Panc1 (cell line): ENCODE measurements around the gene ZC3H8. TPM values are rescaled to one million over a fixed set of nuclear protein-coding genes. Genes with fewer than 3 reads are reported as not detected.
A peak's percentile ranks its signal among the peaks of the same experiment; 100 is the strongest.

Source experiments
- ATAC-seq: fragments of 200-7000 bp; cut with Tn5 transposase; 2 replicates; pipeline ENCODE4 v1.9.1; 2020; ENCODE audit warnings: mild to moderate bottlenecking, moderate library complexity
- BruUV-seq: library from RNA; stranded (reverse); fragments of 400-500 nt; replicated peaks from 2 replicates; lab custom pipeline; 2021; lab: Mats Ljungman, UMichigan
- CTCF ChIA-PET: fragments of 300-600 bp; sonication (Branson Sonifier 250); formaldehyde crosslinking; loops from one replicate; lab custom pipeline; 2022; ENCODE audit warnings: antibody characterized with exemption; lab: Charles Lee
- POLR2A ChIA-PET: fragments of 300-600 bp; sonication (Branson Sonifier 250); formaldehyde crosslinking; loops from one replicate; lab custom pipeline; 2022; ENCODE audit warnings: antibody characterized with exemption; lab: Charles Lee
- DNase-seq: peaks from one replicate; pipeline ENCODE4 v3.0.0-alpha.2; 2010; ENCODE audit warnings: low read depth, low spot score
- H3K27ac ChIP-seq: 2 replicates; pipeline ENCODE4 v1.5.1; 2011; ENCODE audit warnings: mild to moderate bottlenecking, low read length, inconsistent platforms
- H3K27me3 ChIP-seq: fragments of 200-500 bp; sonication (Bioruptor generic); 2 replicates; pipeline ENCODE4 v1.6.0; 2014; ENCODE audit warnings: low read length, inconsistent platforms; ENCODE audit not compliant: control insufficient read depth, insufficient read depth
- H3K36me3 ChIP-seq: fragments of 200-500 bp; sonication (Bioruptor generic); 2 replicates; pipeline ENCODE4 v1.5.1; 2014; ENCODE audit warnings: inconsistent platforms, mild to moderate bottlenecking, low read length, moderate library complexity; ENCODE audit not compliant: control insufficient read depth, insufficient read depth
- H3K4me1 ChIP-seq: 2 replicates; pipeline ENCODE4 v1.5.1; 2011; ENCODE audit warnings: inconsistent platforms, mild to moderate bottlenecking, low read length, moderate library complexity; ENCODE audit not compliant: control insufficient read depth, insufficient read depth
- H3K4me3 ChIP-seq, 2 experiments: 2 replicates each; pipeline ENCODE4 v1.5.1; 2011 to 2012; ENCODE audit warnings: low read depth in 2 of 2, low read length in 2 of 2, mild to moderate bottlenecking in 2 of 2, inconsistent platforms in 1 of 2, moderate library complexity in 1 of 2
- H3K9me3 ChIP-seq: fragments of 200-500 bp; sonication (Bioruptor generic); 2 replicates; pipeline ENCODE4 v1.5.1; 2014; ENCODE audit warnings: low read depth, mild to moderate bottlenecking, inconsistent platforms, low read length, moderate library complexity; ENCODE audit not compliant: control insufficient read depth, insufficient read depth
- POLR2AphosphoS5 ChIP-seq: IDR thresholded peaks from 2 replicates; pipeline ENCODE4 v1.6.1; 2012; ENCODE audit warnings: mild to moderate bottlenecking, low read depth, low read length, moderate library complexity
- REST ChIP-seq, 2 experiments: IDR thresholded peaks; 2 replicates each; pipeline ENCODE4 v1.6.1; 2011 to 2012; ENCODE audit warnings: low read depth in 2 of 2, control low read depth in 1 of 2, low read length in 1 of 2, mild to moderate bottlenecking in 1 of 2, moderate library complexity in 1 of 2; ENCODE audit not compliant: insufficient read depth in 1 of 2
- SIN3A ChIP-seq: IDR thresholded peaks from 2 replicates; pipeline ENCODE4 v1.6.1; 2012; ENCODE audit warnings: low read depth, mild to moderate bottlenecking, low read length, moderate library complexity, borderline replicate concordance; ENCODE audit not compliant: insufficient read depth
- TCF7L2 ChIP-seq: IDR thresholded peaks from 2 replicates; pipeline ENCODE4 v1.6.1; 2011; ENCODE audit warnings: mild to moderate bottlenecking, low read depth, low read length, inconsistent platforms
- in situ Hi-C: cut with HindIII; loops from 2 replicates; pipeline ENCODE4 v1.10.0; 2016; ENCODE audit warnings: low sequenced_read_pairs, low pct_unique_long_range_greater_than_20kb
- intact Hi-C: fragments of 100-400 bp; cut with micrococcal nuclease; formaldehyde crosslinking; loops from one replicate; pipeline ENCODE4 v1.10.0; 2022; ENCODE audit not compliant: unreplicated experiment
- total RNA-seq: library from RNA; stranded (reverse); gene quantifications from one replicate; pipeline ENCODE4 v1.2.1, GENCODE V29; 2021; ENCODE audit not compliant: unreplicated experiment
- TF ChIP-seq, protein P1 (sequence below): fragments of 450-650 bp; IDR thresholded peaks from 2 replicates; pipeline ENCODE4 v1.5.1; 2017; ENCODE audit warnings: mild to moderate bottlenecking

ZC3H8 gene
- total RNA-seq, 1 experiment from 2014 or later: 4.4 TPM

DNA sequence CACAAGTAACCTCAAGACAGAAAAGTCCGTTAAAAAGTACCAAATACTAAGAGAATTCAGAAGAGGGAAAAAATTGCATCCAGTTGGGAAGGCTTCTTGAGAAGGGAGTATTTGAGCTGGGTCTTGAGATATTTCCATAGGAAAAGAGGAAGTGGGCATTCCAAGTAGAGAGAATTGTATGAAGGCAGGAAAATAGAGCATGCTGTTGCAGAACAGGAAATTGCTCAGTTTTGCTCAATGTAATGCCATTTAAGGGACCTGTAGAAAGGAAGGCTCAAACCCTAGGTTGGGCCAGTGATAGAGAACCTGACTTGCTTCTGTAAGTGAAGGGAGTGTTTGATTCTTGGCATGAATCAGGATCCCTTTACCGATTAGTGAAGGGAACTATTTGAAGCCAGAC lies 1.0 kb upstream of the ZC3H8 start:
- BruUV-seq: no TSS peak
- ATAC-seq (no peak), DNase-seq (no peak)
- Histone ChIP-seq H3K27ac (no peak overlapping the region; the same call in 1 of the 2 replicates), H3K36me3 (no peaks in the 10 kb centered on the region; the same call in 1 of the 2 replicates), H3K27me3 (no peaks in the 10 kb centered on the region), H3K9me3 (no peaks in the 10 kb centered on the region), H3K4me3 (no peak overlapping the region), H3K4me1 (peaks cover 15% of the 10 kb centered on the region)
- no peak for TF ChIP-seq POLR2AphosphoS5
- no peak for TF ChIP-seq SIN3A
- TF ChIP-seq TCF7L2: no peak
- TF ChIP-seq, protein P1, sequence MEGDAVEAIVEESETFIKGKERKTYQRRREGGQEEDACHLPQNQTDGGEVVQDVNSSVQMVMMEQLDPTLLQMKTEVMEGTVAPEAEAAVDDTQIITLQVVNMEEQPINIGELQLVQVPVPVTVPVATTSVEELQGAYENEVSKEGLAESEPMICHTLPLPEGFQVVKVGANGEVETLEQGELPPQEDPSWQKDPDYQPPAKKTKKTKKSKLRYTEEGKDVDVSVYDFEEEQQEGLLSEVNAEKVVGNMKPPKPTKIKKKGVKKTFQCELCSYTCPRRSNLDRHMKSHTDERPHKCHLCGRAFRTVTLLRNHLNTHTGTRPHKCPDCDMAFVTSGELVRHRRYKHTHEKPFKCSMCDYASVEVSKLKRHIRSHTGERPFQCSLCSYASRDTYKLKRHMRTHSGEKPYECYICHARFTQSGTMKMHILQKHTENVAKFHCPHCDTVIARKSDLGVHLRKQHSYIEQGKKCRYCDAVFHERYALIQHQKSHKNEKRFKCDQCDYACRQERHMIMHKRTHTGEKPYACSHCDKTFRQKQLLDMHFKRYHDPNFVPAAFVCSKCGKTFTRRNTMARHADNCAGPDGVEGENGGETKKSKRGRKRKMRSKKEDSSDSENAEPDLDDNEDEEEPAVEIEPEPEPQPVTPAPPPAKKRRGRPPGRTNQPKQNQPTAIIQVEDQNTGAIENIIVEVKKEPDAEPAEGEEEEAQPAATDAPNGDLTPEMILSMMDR: no peak
- no peak for TF ChIP-seq REST (IDR thresholded peaks at IDR 0.05; ENCODE audit: insufficient read depth in 1 of 2, low read depth in 2 of 2, low read length in 1 of 2)
- intact Hi-C loops (loop anchor here (10.0 kb wide), 1 partner anchor 131 kb away; no protein-coding TSS in a partner anchor), in situ Hi-C loops (no loop called here)
- ChIA-PET POLR2A (no interaction called here), CTCF (no interaction called here)

DNA sequence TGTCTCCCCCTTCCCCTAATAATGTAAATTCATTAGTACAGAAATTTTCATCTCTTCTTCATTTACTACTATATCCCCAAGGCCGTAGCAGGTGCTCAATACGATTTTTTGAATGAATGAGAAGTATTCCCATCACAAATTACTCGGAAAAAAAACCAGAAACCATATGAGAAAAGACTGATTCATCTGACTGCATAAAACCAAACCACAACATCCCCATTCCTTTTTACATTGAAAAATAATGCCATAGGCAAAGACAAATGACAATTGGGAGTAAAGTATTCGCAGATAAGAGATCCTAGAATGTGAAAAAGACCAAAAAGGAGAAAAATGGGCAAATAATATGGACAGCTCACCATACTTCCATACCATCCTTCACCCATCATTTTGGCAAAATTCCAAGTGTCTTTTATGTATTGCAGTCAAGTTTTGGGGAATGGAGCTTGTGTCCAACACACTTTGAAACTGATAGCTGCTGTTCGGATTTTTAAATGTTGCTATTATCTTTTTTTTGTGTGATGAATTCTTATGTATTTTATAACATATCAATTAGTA lies 1.5 kb downstream of the ZC3H8 start:
- POLR2A ChIA-PET: no interaction called here

More for the DNA sequence above, 1.5 kb downstream of the ZC3H8 start:
- in situ Hi-C loops: no loop called here
- Histone ChIP-seq H3K36me3 (no peaks in the 10 kb centered on the region; the same call in 1 of the 2 replicates), H3K4me3 (no peak overlapping the region; a peak in 1 of 4 replicates), H3K9me3 (no peaks in the 10 kb centered on the region), H3K27ac (no peak overlapping the region), H3K4me1 (peaks cover 9% of the 10 kb centered on the region), H3K27me3 (no peaks in the 10 kb centered on the region)
- TF ChIP-seq TCF7L2 (no peak), REST (IDR thresholded peaks at IDR 0.05; ENCODE audit: insufficient read depth in 1 of 2, low read depth in 2 of 2, low read length in 1 of 2) (no peak)
- ATAC-seq: no peak
- intact Hi-C loops: loop anchor here (10.0 kb wide), 1 partner anchor 129 kb away; no protein-coding TSS in a partner anchor
- DNase-seq: no peak
- CTCF ChIA-PET: no interaction called here
- BruUV-seq: TSS peak; percentile 87
